ENCODE results near the gene EIF4E. TPM values are rescaled to one million over a fixed set of nuclear protein-coding genes. Genes with fewer than 3 reads are reported as not detected.

Gene EIF4E
- total RNA-seq, 1 experiment from 2014 or later = 179 TPM

GRCh38 chr4:98958065-98958464 is 29.1 kb upstream of the EIF4E start:
- POLR2A ChIA-PET (ENCODE audit: low non-redundant PET) = no interaction called here
- DNase-seq (ENCODE audit: low spot score) = no peak
- BruUV-seq (replicated peaks) = no TSS peak
- Histone ChIP-seq H3K4me3 (ENCODE audit: low read depth, low read length, poor library complexity, severe bottlenecking) (no peak overlapping the region), H3K27ac (ENCODE audit: low read depth, low read length, poor library complexity, severe bottlenecking) (no peak overlapping the region), H3K9me3 (ENCODE audit: low read depth, low read length, poor library complexity, severe bottlenecking) (no peaks in the 10 kb centered on the region), H3K4me1 (ENCODE audit: insufficient read depth, low read length, poor library complexity, severe bottlenecking) (no peaks in the 10 kb centered on the region), H3K36me3 (ENCODE audit: insufficient read depth, low read length, poor library complexity, severe bottlenecking) (no peaks in the 10 kb centered on the region), H3K27me3 (replicated peaks; ENCODE audit: insufficient read depth, low read depth, low read length, poor library complexity) (no peaks in the 10 kb centered on the region)
- CTCF ChIA-PET = no interaction called here
- intact Hi-C loops (cut with micrococcal nuclease; ENCODE audit: unreplicated experiment) = no loop called here
- TF ChIP-seq EZH2 (IDR thresholded peaks at IDR 0.05; ENCODE audit: borderline replicate concordance, low read depth, low read length, poor library complexity, severe bottlenecking) = no peak
- TF ChIP-seq CTCF (conservative IDR thresholded peaks at IDR 0.05; ENCODE audit: low read depth, low read length) = no peak

GRCh38 chr4:98955229-98955628 is 26.3 kb upstream of the EIF4E start:
- H3K4me3 ChIP-seq (ENCODE audit: low read depth, low read length, poor library complexity, severe bottlenecking) = no peak overlapping the region
- no peaks in the 10 kb centered on the region for H3K4me1 ChIP-seq (ENCODE audit: insufficient read depth, low read length, poor library complexity, severe bottlenecking)
- no peaks in the 10 kb centered on the region for H3K36me3 ChIP-seq (ENCODE audit: insufficient read depth, low read length, poor library complexity, severe bottlenecking)
- intact Hi-C loops (cut with micrococcal nuclease; ENCODE audit: unreplicated experiment) = no loop called here
- H3K27me3 ChIP-seq (replicated peaks; ENCODE audit: insufficient read depth, low read depth, low read length, poor library complexity) = no peaks in the 10 kb centered on the region
- CTCF ChIA-PET = no interaction called here
- H3K9me3 ChIP-seq (ENCODE audit: low read depth, low read length, poor library complexity, severe bottlenecking) = no peaks in the 10 kb centered on the region
- no TSS peak for BruUV-seq (replicated peaks)
- no peak overlapping the region for H3K27ac ChIP-seq (ENCODE audit: low read depth, low read length, poor library complexity, severe bottlenecking)
- POLR2A ChIA-PET (ENCODE audit: low non-redundant PET) = interaction anchor here (0.7 kb wide), 1 partner anchor 1166 kb away, joined by 4 read pairs; no protein-coding TSS in a partner anchor
- TF ChIP-seq EZH2 (IDR thresholded peaks at IDR 0.05; ENCODE audit: borderline replicate concordance, low read depth, low read length, poor library complexity, severe bottlenecking) (no peak), CTCF (conservative IDR thresholded peaks at IDR 0.05; ENCODE audit: low read depth, low read length) (no peak)
- DNase-seq (ENCODE audit: low spot score) = no peak

- intact Hi-C loops (cut with micrococcal nuclease; ENCODE audit: unreplicated experiment) = no loop called here
- no peaks in the 10 kb centered on the region for H3K36me3 ChIP-seq (ENCODE audit: insufficient read depth, low read length, poor library complexity, severe bottlenecking)
- ChIA-PET CTCF (no interaction called here), POLR2A (ENCODE audit: low non-redundant PET) (no interaction called here)
- no peaks in the 10 kb centered on the region for H3K9me3 ChIP-seq (ENCODE audit: low read depth, low read length, poor library complexity, severe bottlenecking)
- BruUV-seq (replicated peaks) = no TSS peak
- TF ChIP-seq EZH2 (IDR thresholded peaks at IDR 0.05; ENCODE audit: borderline replicate concordance, low read depth, low read length, poor library complexity, severe bottlenecking) = no peak
- TF ChIP-seq CTCF (conservative IDR thresholded peaks at IDR 0.05; ENCODE audit: low read depth, low read length) = no peak
- DNase-seq (ENCODE audit: low spot score) = no peak
- no peaks in the 10 kb centered on the region for H3K27me3 ChIP-seq (replicated peaks; ENCODE audit: insufficient read depth, low read depth, low read length, poor library complexity)
- no peak overlapping the region for H3K27ac ChIP-seq (ENCODE audit: low read depth, low read length, poor library complexity, severe bottlenecking)
- H3K4me1 ChIP-seq (ENCODE audit: insufficient read depth, low read length, poor library complexity, severe bottlenecking) = no peaks in the 10 kb centered on the region
- no peak overlapping the region for H3K4me3 ChIP-seq (ENCODE audit: low read depth, low read length, poor library complexity, severe bottlenecking)
Measured at GRCh38 chr4:98951710-98952109, 22.8 kb upstream of the EIF4E start.
